Brain microvascular endothelial cell (primary cell): Measurements from ENCODE around the gene ACOX3.
A peak's percentile ranks its signal among the peaks of the same experiment; 100 is the strongest.
"Not testable (repeated sequence)": the region's sequence is repeated elsewhere in the genome, so short reads cannot be mapped to it uniquely, and the experiment has no call there.

ENCODE experiments used
- DNase-seq: peaks from one replicate; pipeline ENCODE4 v3.0.0-alpha.2; 2020
- H3K27ac ChIP-seq: fragments of 250-450 bp; sonication (Bioruptor Pico); 2 replicates; pipeline ENCODE4 v1.5.1; 2020; ENCODE audit warnings: mild to moderate bottlenecking, moderate library complexity
- H3K27me3 ChIP-seq: fragments of 250-450 bp; sonication (Bioruptor Pico); replicated peaks from 2 replicates; pipeline ENCODE4 v1.5.1; 2020; ENCODE audit warnings: mild to moderate bottlenecking
- H3K36me3 ChIP-seq: fragments of 250-450 bp; sonication (Bioruptor Pico); replicated peaks from 2 replicates; pipeline ENCODE4 v1.5.1; 2020; ENCODE audit warnings: mild to moderate bottlenecking
- H3K4me3 ChIP-seq: 2 replicates; pipeline ENCODE4 v1.5.1; 2011; ENCODE audit warnings: low read depth, mild to moderate bottlenecking, control low read depth, low read length, moderate library complexity
- CTCF ChIP-seq: IDR thresholded peaks from 2 replicates; pipeline ENCODE4 v1.5.1; 2011; ENCODE audit warnings: low read depth, mild to moderate bottlenecking, moderate library complexity, low read length, control low read depth, inconsistent platforms; ENCODE audit errors: missing control alignments
- in situ Hi-C: cut with HindIII; loops from 2 replicates; pipeline ENCODE4 v1.10.0; 2017; ENCODE audit warnings: low sequenced_read_pairs, low pct_ligation_motif_present

Gene ACOX3

GRCh38 chr4:8409264-8410065, 31.1 kb downstream of the ACOX3 start:
- no peaks in the 10 kb centered on the region for H3K27me3 ChIP-seq
- no peak overlapping the region for H3K27ac ChIP-seq
- H3K36me3 ChIP-seq, result peaks cover 9% of the 10 kb centered on the region
- DNase-seq, result no peak
- no peak overlapping the region for H3K4me3 ChIP-seq
- TF ChIP-seq CTCF, result no peak
- in situ Hi-C loops, result loop anchor here (25.0 kb wide), 1 partner anchor 147 kb away; the partner anchor contains the start of gene HTRA3

DNA sequence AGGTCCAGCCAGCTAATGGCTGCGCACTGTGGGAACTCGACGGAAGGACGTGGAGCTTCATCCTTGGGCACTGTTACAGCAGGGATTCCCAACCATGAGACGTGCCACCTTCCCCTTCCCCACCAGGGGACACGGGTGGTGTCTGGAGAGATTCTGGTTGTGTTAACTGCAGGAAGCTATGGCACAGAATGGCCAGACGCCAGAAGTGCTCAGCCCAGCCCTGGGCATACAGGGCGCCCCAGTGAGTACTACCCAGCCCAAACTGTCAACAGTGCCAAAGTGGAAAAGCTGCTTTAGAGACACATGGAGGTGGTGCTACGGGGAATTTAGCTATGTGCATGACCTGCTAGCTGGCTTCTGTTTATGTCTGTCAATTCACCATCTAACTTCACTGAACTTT, 32.8 kb downstream of the ACOX3 start:
- no peak overlapping the region for H3K27ac ChIP-seq
- no peak for TF ChIP-seq CTCF
- no peak for DNase-seq
- in situ Hi-C loops, result loop anchor here (25.0 kb wide), 1 partner anchor 145 kb away; the partner anchor contains the start of gene HTRA3
- H3K4me3 ChIP-seq, result no peak overlapping the region
- peaks cover 6% of the 10 kb centered on the region for H3K36me3 ChIP-seq
- no peaks in the 10 kb centered on the region for H3K27me3 ChIP-seq

DNA sequence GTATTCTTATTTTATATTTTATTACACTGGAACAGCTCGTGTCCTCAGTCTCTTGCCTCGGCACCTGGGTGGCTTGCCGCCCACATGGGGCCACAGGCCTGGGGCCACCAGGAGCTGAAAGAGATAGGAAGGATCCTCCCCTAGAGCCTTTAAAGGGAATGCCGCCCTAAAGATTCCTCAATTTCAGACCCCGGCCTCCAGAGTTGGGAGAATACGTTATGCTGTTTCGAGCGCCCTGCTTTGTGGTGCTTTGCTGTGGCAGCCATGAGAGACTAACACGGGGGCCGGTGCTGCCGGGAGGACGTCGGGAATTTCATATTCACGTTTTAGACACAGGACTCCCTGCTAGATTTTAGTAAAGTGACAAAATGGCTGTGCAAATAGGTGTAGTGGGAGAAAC, 33.2 kb downstream of the ACOX3 start:
- Histone ChIP-seq H3K27me3 (no peaks in the 10 kb centered on the region), H3K4me3 (no peak overlapping the region), H3K36me3 (peaks cover 6% of the 10 kb centered on the region), H3K27ac (no peak overlapping the region)
- DNase-seq, result no peak
- no peak for TF ChIP-seq CTCF
- in situ Hi-C loops, result loop anchor here (25.0 kb wide), 1 partner anchor 145 kb away; the partner anchor contains the start of gene HTRA3

DNA sequence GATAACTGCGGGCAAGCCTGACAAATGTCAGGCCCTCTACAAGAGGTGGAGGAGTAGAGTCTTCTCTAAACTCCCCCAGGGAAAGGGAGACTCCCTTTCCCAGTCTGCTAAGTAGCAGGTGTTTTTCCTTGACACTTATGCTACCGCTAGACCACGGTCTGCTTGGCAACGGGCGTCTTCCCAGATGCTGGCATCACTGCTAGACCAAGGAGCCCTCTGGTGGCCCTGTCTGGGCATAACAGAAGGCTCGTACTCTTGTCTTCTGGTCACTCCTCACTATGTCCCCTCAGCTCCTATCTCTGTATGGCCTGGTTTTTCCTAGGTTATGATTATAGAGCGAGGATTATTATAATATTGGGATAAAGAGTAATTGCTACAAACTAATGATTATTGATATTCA, 33.6 kb downstream of the ACOX3 start:
- in situ Hi-C loops, result loop anchor here (25.0 kb wide), 1 partner anchor 145 kb away; the partner anchor contains the start of gene HTRA3
- H3K27ac ChIP-seq, H3K4me3 ChIP-seq, H3K36me3 ChIP-seq, H3K27me3 ChIP-seq: not testable (repeated sequence)
- peak; percentile 62 for TF ChIP-seq CTCF
- DNase-seq, result peak; percentile 57

- H3K27ac ChIP-seq, result no peak overlapping the region
- in situ Hi-C loops, result loop anchor here (25.0 kb wide), 1 partner anchor 143 kb away; the partner anchor contains the start of gene HTRA3
- no peak for TF ChIP-seq CTCF
- DNase-seq, result no peak
- H3K4me3 ChIP-seq, result no peak overlapping the region
- no peaks in the 10 kb centered on the region for H3K27me3 ChIP-seq
- peaks cover 6% of the 10 kb centered on the region for H3K36me3 ChIP-seq
Observed at GRCh38 chr4:8405516-8405875, 35.0 kb downstream of the ACOX3 start.
